Dermis blood vessel endothelial cell (primary cell): Measurements from ENCODE around the gene ASCC1. TPM values are rescaled to one million over a fixed set of nuclear protein-coding genes. Genes with fewer than 3 reads are reported as not detected.
A peak's percentile ranks its signal among the peaks of the same experiment; 100 is the strongest.
"Not testable (repeated sequence)": the region's sequence is repeated elsewhere in the genome, so short reads cannot be mapped to it uniquely, and the experiment has no call there.

Source experiments
- DNase-seq: peaks from one replicate; pipeline ENCODE4 v3.0.0; 2010
- total RNA-seq: library from RNA; depleted of rRNA; stranded (reverse); fragments of >200 nt; gene quantifications from 2 replicates; pipeline ENCODE4 v1.2.3, GENCODE V29; 2014

ASCC1 gene
- total RNA-seq, 1 donor from 2014 or later: 33.5 TPM

DNA sequence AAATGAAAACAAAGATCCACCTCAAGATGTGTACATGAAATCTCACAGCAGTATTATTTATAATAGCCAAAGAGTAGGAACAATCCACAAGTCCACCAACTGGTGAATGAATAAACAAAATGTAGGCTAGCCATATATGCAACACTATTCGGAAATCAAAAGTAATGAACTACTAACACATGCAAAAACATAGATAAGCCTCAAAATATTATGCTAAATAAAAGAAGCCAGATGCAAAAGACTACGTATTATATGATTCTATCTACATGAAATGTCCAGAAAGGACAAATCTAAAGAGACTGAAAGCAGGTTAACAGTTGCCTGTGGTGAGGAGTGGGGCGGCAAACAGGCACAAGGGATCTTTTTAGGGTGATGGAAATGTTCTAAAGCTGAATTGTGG lies 49.0 kb downstream of the ASCC1 start:
- no peak for DNase-seq

GRCh38 chr10:72164617-72165016 lies 51.5 kb downstream of the ASCC1 start:
- no peak for DNase-seq

DNA sequence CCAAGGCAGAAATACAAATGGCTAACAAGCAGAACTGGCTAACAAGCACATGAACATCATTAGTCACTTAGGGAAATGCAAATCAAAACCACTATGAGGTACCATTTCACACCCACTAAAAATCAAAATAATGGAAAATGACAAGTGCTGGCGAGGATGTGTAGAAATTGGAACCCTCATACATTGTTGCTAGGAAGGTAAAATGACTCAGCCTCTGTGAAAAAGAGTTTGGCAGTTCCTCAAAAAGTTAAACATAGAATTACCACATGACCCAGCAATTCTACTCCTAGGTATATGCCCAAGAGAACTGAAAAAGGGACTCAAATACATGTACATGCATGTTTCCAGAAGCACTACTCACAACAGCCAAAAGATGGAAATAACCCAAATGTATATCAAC lies 53.1 kb downstream of the ASCC1 start:
- DNase-seq: peak; percentile 26

- DNase-seq: no peak
Observed at GRCh38 chr10:72158176-72158575, 57.9 kb downstream of the ASCC1 start.

DNA sequence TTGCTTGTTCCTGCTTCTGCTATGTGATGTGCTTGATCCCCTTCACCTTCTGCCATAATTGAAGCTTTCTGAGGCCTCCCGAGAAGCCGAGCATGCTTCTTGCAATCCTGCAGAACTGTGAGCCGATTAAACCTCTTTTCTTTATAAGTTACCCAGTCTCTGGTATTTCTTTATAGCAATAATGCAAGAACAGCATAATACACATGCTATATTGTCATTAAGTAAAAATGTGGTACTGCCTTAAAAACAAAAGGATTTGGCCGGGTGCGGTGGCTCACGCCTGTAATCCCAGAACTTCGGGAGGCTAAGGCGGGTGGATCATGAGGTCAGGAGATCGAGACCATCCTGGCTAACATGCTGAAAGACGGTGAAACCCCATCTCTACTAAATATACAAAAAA lies 59.9 kb downstream of the ASCC1 start:
- no peak for DNase-seq

DNA sequence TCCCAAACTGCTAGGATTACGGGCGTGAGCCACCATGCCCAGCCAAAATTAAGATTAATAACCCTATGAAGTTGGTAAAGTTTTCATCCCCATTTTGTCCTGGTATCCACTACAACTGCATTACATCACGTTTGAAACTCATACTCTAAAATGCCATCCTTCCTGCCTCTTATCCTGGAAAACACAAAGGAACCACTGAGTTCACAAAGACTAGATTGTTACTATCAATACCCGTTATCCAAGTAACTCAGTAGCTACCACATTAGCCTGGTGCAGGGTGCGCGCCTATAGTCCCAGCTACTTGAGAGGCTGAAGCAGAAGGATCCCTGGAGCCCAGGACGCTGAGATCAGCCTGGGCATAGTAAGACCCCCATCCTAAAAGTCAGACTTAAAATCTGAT lies 63.8 kb downstream of the ASCC1 start:
- DNase-seq: no peak

DNA sequence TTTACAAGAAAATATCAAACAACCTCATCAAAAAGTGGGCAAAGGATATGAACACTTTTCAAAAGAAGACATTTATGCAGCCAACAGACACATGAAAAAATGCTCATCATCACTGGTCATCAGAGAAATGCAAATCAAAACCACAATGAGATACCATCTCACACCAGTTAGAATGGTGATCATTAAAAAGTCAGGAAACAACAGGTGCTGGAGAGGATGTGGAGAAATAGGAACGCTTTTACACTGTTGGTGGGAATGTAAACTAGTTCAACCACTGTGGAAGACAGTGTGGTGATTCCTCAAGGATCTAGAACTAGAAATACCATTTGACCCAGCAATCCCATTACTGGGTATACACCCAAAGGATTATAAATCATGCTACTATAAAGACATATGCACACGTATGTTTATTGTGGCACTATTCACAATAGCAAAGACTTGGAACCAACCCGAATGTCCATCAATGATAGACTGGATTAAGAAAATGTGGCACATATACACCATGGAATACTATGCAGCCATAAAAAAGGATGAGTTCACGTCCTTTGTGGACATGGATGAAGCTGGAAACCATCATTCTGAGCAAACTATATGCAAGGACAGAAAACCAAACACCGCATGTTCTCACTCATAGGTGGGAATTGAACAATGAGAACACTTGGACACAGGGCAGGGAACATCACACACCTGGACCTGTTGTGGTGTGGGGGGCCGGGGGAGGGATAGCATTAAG lies 65.2 kb downstream of the ASCC1 start:
- DNase-seq: not testable (repeated sequence)

DNA sequence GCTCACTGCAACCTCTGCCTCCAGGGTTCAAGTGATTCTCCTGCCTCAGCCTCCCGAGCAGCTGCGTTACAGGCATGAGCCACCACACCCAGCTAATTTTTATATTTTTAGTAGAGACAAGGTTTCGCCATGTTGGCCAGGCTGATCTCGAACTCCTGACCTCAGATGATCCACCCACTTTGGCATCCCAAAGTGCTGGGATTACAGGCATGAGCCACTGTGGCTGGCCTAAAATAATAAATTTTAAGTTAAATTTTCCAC lies 68.8 kb downstream of the ASCC1 start:
- DNase-seq: not testable (repeated sequence)

DNA sequence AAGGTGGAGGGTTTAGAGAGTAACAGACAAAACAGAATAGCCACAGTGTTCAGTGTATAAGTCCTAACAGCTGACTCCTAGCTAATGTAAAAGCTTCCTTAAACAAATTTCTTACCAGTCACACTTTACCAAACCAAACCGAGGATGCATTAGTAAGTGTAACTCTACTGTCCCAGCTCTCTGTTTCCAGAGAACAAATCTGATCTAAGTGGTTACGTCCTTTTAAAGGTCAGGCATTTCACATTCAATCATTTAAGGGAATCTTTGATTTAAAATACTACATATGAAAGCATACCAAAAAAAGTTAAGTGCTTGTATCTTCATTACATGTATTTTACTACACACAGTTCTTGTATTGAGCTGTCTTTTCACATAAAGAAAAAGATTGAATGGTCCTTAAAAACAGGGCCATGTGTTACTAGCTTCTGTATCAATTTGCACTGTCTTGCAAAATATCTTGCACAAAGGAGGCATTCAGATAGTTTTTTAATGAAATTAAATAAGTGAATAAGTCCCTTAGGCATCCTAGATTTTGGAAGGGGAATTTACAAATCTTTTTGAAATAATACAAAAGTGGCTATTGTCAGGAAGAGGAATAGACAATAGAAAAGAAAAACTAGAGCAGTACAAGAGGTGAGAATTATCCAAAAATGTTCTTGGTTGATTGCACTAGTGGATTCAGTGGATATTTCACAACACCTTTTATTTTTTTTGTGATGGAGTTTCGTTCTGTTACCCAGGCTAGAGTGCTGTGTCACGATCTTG lies 69.3 kb downstream of the ASCC1 start:
- DNase-seq: no peak

DNA sequence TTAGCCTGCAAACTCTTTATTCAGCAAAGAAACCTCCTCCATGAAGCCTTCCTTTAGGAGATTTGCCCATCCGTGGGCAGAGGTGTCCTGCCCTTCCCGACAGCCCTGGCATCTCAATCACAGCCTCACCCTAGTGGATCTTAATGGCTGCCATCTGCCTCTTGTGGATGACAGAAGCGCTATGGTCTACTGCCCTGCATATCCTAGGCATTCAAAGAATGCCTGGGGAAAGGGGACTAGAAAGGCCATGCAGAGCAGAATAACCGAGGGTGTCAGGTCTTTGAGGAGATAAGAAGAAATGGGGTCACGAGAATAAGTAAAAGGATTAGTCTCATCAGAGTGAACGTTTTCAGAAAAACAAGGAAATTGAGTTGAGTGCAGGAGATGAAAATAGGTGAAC lies 70.0 kb downstream of the ASCC1 start:
- DNase-seq: no peak

- DNase-seq: no peak
Observed at GRCh38 chr10:72145657-72146056, 70.4 kb downstream of the ASCC1 start.

DNA sequence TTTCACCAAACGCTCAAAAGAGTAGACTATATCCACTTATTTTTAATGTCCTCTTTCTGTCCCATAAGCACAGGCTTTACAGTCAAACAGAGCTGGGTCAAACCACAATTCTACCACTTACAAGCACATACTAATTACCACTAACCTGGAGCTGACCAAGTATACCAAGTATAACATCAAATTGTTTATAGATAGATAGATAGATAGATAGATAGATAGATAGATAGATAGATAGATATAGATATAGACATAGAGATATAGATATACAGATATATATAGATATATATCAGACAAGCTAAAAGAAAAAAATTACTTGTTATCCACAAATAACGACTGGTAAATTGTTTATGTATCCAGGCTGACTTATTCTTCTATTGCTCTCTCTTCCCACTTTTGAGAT lies 75.2 kb downstream of the ASCC1 start:
- no peak for DNase-seq

GRCh38 chr10:72140174-72140573 lies 75.9 kb downstream of the ASCC1 start:
- no peak for DNase-seq

DNA sequence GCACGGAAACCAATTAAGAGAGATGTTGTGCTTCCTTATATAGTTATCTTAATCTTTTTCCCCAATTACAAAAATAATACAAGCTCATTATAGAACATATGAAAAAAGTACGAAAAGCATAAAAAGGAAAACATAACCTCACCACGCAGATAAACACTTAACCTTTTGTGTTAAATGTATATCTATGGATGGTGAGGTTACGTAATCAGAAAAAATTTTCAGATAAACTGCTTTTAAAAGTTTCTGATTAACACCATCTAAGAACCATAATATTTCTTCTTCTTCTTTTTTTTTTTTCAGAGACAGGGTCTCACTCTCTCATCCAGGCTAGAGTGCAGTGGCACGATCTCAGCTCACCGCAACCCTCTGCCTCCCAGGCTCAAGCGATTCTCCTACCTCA lies 78.5 kb downstream of the ASCC1 start:
- DNase-seq: no peak

GRCh38 chr10:72136225-72136624 lies 79.9 kb downstream of the ASCC1 start:
- DNase-seq: not testable (repeated sequence)

GRCh38 chr10:72134785-72135767 lies 81.0 kb downstream of the ASCC1 start:
- no peak for DNase-seq

DNA sequence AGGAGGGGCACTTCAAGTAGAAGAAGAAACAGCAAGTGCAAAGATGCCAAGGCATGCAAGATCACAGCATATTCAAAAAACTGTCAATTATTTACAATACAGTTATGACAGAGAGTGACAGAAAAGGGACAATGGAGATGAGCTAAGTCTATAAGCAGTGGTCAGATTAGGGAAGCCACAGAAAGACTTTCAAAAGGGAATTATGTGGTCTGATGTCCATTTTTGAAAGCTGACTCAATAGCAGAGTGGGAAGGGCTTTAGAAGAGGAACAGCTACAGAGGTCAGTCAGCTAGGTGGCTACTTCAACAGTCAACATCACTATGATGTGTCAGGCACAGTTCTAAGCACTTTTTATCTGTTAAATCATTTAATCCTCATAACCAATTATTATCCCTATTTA lies 82.6 kb downstream of the ASCC1 start:
- DNase-seq: no peak

DNA sequence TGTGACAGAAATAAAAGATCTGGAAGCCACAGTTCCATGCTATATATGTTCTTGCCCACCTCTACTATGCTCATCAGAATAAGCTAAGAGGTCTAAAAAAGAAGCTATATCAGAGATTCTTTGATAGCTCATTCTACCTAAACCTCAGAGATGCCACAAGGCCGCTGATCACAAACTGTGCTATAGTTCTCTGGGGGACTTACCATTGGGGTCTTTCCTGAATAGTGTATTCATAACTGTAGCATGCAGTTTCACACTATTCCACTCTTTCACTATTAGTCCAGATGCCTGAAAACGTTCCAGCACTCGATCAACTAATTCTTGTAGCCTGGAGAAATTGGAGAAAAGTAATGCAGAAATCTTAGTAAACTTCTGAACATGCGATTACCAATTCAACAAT lies 83.2 kb downstream of the ASCC1 start:
- no peak for DNase-seq

GRCh38 chr10:72127571-72127970 lies 88.5 kb downstream of the ASCC1 start:
- DNase-seq: no peak

DNA sequence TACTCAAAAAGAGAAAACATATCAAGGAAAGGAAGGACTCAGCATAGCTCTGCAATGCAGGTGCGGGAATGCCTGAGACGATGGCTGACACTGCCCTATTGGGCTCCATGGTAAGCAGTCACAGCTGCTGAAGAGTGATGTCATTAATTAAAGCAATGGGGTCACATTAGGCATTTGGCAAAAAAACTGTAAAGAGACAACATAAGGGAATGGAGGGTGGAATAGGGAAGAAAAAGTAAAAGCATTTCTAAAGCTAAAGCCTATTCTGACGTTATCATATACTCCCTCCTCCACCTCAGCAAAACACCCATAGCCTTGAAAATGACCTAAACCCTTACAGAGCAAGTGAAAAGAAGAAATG lies 89.2 kb downstream of the ASCC1 start:
- DNase-seq: no peak

DNA sequence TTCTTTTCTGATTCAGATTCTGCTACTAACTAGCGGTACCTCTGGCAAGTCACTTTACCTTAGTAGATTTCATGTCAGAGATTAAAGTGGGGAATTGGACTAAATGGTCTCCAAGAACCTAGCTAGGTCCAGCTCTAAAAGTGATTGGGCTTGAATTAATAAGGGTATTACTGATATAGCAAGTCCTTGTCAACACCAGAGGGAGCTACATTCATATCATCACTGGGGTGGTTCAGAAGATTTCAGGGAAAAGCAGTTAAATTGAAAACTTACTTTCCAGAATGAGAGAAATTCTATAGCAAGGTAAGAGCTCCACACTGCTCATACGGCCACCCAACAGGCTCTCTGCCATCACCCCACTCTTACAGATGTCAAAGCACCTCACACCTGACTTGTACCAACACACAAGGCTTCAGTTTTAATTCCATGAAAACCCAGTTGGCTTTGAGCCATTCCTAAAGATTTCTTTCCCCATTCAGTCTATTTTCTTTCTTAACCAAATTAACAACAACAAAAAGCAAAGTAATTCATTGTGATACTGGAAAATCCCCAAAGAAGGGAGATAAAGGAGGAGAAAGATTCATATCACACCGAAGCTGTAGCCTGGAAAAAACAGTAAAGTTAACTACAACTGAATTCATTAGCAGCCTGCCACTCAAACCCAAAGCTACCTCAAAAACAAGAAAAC lies 89.7 kb downstream of the ASCC1 start:
- DNase-seq: peak; percentile 82

DNA sequence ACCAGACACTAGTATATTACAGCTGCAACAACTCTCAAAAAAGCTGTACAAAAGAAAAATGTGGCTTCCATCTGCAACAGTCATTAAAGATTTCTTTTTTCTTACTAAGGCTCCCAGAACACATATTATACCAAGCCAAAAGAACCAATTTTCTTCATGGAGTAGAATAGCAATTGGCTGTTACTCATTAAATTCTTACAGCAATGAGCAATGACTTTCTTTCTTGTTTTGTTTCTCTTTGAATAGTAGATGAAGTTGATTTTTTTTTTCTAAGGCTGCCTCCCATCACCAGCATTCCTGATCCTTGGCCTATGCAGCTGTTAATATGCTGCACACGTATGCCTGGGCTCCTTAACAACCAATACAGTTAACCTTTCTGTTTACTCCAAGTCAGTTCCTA lies 91.1 kb downstream of the ASCC1 start:
- no peak for DNase-seq

DNA sequence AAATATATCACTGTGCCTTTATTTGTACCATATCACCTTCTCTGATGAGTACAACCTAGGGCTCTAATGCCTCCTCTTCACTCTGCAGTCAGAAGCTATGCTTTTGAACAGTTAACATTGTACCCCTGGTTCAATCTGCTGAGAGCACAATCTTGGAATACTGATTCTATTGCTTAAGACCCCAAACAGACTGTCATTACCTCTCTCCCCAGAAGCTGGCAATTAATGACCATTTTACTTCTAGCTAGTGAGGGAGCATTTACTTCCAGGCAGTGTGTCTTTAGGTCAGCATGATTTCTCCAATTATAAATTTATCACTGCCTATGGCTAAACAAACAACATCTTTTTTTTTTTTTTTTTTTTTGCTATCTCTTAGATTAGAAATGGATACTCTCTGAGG lies 91.7 kb downstream of the ASCC1 start:
- DNase-seq: no peak
